Measurements from ENCODE around the gene MED8.

The MED8 gene, protein sequence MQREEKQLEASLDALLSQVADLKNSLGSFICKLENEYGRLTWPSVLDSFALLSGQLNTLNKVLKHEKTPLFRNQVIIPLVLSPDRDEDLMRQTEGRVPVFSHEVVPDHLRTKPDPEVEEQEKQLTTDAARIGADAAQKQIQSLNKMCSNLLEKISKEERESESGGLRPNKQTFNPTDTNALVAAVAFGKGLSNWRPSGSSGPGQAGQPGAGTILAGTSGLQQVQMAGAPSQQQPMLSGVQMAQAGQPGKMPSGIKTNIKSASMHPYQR

DNA sequence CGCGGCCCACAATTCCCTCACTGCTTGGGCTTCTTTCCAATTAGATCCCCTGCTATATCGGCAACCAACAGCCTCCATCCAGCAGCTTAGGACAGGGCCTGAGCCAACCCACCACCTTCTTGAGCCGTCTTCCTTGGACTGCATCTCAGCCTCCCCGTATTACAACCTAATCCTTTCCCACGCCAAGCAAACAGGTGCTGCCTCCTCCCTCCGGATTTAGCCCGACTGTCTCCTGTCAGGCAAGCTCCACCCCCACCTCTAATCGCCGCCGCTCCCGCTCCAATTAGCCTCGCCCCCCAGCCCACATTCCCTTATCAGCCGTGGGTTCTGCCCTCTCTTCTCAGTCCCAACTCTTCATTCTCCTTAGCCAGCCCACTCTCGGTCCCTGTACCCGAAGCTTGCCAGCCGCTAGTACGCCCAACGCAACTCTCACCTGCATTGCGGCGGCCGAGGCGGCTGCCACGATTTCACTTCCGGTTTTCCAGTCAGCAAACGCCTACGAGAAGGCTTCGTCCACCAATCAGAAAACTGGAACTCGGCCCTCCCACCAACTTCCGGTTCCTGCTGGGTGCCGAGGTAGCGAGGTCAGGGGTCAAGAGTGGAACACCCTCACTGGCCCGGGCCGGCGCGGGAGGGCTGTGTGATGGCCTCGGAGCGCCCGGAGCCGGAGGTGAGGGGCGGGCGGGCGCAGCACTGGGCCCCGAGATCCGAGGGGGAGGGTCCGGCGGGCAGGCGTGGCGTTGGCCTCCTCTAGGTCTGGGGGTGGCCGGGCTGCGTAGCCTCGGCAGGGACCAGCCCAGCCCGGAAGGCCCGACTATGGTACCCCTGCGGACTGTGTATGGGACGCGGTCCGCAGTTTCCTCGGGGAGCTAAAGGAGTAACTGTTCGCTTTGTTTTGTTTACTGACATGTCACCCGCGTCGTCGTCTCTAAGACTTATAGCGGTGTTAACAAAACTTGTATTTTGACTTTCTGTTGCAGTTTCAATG lies at the start of gene MED8, which contains the start of gene SZT2:
TSS of gene MED8 (minus strand) at position 475 of the 988 bp plus-strand sequence. CDS start at position 439, 36 bp downstream.
TSS of gene SZT2 (plus strand) at position 574 of the 988 bp plus-strand sequence. CDS start at position 644, 70 bp downstream.
- DNase-seq: peak; percentile 62

DNA sequence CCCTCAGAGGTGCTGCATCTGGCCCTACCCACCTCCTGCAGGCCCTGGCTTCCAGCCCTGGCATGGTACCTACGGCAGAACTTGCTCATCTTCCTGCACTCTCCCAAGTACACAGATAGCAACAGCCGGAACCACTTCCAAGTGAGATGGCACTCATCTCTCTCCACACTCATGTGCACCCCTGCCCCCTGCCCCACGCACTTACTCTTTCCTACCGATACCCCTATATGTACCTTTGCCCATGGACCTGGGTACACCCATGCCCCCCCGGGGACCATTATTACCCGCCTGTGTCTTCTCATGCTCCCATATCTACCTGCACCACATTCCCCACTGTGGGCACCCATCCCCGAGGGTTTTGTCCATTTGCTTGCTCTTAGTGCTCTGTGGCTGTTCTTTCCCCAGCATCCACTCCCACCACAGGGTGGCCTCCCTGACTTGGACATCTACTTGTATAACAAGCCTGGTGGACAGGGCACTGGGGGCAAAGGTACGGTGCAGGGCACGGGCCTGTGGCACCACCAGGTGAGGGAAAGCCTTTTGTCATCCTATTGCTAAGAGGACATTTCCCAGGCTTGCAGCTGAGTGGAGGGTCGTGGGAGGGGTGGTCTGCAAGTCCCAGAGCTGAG lies 49.5 kb upstream of the MED8 start:
- DNase-seq: no peak

DNA sequence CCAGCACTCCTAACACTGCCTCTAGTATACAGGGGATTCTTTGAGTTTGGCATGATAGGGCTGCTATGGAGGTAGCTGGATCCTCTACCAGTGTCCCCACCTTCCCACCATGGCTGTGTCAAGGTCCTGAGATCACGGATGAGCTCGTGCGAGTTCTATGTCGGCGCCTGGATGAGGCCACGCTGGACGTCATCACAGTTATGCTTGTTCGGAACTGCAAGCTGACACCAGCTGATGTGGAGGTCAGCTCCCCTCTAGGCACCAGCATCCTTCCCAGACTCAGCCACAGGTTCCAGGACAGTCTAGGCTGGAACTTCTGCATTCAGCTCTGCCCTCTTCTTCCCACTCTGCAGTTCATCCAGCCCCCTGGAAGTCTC lies 49.0 kb upstream of the MED8 start:
- DNase-seq: no peak

DNA sequence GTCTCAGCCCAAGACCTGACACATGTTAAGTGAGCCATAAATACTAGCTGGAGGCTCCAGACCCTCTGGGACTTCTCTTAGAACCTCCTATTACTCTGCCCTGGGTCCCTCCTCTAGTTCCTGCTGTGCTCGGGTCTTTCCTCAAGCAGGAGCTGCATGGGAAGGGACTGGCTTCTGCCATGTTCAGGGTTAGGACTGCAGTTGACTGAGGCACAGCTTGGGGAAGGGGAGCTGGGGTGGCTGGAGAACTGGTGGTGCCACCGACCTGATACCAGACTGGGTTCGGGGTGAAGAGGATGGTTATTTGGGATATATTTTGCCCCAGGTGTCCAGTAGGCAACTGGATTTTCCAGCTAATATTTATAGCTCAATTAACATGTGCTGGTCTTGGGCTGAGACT lies 48.4 kb upstream of the MED8 start:
- DNase-seq: no peak

DNA sequence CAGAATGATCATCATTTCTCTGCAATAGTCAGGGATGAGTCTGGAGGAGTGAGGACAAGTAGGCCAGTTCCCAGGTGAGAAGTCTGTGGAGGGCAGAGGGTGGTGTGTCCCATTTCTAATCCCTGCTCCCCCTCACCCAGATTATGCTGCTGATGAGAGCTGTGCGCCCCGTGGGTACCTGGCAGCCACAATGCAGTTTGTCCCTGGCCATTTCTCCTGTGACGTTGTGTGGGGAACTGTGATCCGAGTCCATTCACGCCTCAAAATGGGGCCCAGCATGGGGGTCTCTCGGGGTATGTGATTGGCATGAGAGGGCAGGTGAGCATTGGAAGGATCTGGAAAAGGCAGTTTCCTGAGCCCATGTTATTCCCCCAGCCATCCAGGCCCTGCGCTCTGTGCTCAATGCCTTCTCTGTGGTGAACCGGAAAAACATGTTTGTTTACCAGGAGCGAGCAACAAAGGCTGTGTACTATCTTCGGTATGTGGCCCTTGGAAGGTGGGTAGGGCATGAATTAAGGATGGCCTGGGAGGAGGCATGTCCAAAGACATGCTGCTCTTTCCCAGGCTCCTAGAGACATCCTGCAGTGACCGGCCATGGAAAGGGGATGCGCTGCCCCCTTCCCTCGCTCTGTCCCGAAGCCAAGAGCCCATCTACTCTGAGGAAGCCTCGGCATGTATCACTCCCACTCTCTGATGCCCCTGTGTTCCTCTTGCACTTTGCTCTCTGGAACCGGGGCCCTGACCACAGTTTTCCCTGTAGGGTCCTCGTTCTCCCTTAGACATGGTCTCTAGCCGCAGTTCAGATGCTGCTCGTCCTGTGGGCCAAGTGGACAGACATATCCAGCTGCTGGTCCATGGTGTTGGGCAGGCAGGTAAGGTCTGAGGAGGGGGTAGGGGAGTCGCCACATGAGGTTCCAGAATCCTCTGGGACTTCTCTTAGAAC lies 47.7 kb upstream of the MED8 start:
- no peak for DNase-seq

DNA sequence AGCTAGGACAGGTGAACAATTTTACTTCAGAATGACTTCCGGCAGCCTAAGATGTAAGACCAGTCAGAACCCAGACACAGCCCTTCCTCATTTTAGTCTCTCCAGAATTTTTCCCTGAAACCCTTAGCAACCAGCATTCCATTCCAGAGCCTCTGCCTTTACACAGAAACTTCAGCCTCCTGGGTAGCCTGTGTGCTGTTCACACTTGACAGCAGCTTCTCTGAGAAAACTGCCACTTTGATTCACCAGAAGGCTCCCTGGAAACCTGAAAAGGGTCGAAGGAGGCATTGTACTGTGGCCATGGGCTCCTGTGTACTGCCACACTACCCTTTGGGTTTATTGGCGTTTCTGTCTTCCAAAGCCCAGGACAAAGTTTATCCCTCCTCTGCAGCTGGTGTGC lies 46.8 kb upstream of the MED8 start:
- DNase-seq: no peak

DNA sequence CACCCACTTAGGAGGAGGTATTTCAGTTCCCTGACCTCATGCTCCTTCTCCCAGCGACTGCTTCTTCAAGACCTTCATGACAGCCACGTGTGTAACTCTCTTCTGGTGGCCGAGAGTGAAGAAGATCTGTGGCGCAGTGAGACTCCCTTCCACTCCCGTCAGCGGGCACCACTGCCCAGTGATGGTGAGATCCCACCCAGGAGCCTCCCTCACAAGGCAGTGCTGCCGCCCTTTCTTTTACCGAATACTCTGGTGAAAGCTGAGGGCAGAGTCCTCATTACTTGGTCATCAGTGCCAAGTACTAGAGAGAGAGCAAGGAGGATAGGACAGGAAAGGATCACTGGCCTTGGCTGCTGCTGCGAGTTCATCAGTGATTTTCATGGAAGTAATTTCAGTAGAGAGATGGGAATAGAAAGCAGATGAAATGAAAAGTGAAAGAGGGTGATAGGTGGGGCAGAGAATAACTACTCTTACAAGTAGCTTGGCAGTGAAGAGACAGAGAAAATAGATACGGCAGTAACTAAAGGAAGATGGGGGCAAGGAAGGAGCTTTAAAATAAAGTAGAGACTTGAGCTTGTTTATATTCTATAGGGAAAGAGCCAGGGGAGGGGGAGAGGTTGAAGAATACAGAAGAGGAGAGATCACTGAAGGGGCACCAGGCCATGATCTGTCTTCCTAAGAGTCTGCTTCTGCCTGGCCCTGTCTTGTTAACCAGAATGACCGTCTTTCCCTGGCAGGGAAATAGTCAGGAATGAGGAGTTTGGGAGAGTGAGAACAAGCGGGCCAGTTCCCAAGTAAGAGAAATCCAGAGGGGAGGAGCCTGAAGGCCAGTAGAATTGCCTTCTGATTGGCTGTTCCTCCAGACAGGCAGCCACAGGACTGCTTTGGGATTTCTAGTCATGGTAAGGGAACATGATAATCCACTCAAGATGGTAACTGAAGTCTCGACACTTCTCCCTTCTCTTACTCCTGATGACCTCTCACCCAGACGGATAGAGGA lies 45.8 kb upstream of the MED8 start:
- DNase-seq: no peak

DNA sequence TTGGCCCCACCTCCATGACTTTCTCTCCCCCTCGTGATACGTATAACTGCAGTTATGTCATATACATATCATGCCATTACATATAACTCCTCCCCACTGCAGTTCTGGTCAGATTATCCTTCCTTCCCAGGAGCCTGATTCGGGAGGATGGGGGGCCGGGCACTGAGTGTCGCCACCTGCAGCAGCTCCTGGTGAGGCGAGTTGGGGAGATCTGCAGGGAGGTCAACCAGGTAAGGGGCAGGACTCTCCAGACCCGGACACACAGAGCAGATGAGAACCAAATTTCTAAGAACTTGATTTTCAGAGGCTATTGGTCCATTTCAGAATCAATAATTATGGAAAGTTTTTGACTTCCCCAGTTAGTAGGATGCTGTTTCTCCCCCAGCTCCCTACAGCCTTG lies 44.7 kb upstream of the MED8 start:
- DNase-seq: no peak

DNA sequence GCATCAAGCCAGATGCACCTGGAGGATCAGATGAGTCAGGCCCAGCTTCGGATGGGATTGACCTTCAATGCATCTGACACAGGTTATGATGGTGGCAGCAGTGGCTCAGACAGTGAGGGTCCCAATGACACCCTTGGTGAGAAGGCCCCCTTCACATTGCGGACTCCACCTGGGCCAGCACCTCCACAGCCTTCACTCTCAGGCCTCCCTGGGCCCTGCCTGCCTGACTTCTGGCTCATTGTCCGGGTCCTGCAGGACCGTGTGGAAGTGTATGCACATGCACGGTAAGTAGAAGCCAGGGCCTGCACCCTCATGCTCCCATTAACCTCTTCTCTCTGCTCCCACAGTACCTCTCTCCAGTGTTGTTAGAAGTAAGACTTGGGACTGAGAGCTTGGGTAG lies 43.3 kb upstream of the MED8 start:
- no peak for DNase-seq

DNA sequence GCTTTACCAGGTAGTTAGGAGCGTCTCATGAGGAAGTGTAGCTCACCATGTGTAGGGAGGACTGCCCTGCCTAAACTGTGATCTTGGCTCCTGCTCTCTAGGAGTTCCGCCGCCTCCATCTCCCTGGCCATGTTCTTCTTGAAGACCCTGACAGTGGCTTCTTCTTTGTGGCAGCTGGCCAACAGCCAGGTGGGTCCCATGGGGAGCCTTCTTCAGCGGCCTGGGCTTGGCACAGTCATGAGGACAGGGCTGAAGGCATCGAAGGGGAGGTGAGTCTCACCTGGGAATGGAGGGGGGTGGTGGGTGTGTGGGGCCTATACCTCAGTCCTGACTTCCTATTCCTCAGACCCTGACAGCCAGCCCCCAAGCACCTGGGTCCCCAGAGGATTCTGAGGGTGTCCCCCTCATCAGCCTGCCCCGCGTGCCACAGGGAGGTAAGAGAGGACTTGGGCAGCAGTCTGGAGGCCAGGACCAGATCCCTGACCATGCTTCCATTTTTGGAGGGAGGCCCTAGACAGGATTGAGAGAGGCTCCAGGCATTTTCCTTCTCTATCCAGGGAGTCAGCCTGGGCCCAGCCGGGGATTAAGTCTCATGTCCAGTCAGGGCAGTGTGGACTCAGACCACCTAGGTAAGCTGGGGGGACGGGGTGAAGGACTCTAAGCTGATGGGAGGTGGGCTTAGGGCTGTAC lies 42.7 kb upstream of the MED8 start:
- no peak for DNase-seq

DNA sequence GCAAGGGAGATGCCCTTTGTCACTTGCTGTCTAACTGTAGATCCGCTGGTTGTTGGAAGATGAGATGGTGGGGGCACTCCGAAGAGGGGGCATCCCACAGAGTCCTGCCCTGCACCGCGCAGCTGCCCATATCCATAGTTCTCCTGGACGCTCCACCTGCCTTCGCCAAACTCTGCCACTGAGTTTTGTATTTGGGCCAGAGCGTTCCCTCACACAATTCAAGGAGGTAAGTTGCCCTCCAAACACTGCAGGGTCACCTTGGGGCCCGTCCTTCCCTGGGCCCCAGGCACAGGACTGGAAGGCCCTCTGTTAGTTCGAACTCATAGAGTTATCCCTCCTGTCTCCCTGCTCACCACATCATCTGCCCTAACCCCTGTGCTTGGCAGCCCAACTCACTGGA lies 42.1 kb upstream of the MED8 start:
- DNase-seq: no peak

DNA sequence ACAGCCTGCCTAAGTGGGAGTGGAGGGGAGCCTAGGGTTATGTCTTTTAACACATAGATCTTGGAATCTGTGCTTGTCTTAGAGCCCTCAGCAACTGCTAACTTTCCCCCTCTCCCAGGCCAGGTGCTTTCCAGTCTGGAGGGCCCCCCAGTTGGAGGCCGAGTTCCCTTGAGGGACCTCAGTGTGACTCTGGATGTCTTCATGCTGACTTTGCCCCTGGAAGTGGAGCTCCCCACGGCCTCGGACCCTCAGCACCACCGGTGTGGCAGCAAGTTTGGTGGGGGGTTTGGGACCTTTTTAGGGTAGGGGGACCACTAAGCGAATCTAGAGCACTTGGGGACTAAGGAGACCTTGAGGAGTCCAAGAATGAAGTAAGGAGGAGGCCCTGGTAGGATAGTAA lies 41.2 kb upstream of the MED8 start:
- no peak for DNase-seq

DNA sequence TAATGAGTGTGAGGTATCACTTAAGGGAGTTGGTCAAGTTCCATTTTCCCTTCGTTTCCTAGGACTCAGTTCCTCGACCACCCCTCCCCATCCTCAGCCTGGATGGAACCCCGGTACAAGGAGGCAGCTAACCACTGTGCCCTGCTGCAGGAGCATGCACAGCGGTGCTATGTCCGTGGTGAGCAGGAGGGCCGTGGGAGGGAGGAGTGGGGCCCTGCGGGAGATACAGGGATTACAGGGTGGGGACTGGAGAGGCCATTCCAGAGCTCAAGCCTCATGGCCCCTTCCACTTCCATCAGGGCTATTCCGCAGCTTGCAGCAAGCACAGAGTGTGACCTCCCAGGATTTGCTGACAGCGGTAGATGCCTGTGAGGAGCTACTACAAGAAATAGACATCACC lies 38.3 kb upstream of the MED8 start:
- no peak for DNase-seq

DNA sequence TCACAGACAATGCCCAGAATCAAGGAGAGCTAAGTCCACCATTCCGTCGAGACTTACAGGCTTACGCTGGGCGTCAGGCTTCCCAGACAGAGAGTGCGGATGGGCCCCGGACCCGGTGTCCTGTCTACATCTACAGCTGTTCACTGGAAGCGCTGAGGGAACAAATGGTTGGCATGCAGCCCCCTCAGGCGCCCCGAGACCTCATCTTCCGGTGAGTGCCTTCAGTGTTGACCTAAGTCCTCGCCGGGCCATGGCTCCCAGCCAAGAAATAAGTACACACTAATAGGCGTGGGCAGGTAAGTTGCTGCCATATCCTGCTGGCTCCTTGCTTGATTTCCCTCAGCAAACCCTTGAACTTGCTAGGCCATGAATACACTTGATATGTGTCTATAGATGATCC lies 37.9 kb upstream of the MED8 start:
- no peak for DNase-seq

DNA sequence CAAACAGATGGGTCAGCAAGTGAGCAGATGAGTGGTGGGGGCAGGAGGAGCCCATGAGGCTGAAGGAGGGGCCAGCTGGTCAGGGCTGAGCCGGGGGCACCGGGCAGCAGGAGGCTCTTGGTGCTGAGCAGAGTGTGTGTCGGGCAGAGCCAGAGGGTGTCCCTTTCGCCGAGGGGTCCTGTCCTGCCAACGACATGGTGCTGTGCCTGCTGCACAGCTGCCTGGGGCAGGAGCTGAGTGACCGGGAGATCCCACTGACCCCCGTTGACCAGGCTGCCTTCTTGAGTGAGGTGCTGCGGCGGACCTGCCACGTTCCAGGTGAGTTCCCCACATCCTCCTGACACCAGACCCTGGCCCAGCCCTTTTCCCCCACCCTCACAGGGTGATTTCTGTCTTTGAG lies 36.6 kb upstream of the MED8 start:
- no peak for DNase-seq

DNA sequence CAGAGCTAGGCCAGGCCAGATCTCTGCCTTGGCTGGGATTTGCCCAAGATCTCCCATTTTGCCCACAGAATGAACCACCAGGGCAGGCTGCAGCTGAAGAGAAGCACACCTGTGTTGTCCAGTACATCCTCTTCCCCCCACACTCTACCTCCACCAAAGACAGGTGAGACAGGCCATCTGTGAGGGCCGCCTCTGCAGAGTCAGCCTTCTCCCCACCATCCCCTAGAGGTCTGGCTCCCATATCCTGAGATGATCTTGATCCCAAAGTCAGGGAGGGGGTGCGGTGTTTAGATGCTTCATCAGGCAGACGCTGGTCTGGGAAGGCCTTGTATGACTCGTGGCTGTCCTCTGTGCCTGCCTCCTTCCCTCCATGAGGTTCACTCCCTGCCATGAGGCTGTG lies 35.4 kb upstream of the MED8 start:
- no peak for DNase-seq

DNA sequence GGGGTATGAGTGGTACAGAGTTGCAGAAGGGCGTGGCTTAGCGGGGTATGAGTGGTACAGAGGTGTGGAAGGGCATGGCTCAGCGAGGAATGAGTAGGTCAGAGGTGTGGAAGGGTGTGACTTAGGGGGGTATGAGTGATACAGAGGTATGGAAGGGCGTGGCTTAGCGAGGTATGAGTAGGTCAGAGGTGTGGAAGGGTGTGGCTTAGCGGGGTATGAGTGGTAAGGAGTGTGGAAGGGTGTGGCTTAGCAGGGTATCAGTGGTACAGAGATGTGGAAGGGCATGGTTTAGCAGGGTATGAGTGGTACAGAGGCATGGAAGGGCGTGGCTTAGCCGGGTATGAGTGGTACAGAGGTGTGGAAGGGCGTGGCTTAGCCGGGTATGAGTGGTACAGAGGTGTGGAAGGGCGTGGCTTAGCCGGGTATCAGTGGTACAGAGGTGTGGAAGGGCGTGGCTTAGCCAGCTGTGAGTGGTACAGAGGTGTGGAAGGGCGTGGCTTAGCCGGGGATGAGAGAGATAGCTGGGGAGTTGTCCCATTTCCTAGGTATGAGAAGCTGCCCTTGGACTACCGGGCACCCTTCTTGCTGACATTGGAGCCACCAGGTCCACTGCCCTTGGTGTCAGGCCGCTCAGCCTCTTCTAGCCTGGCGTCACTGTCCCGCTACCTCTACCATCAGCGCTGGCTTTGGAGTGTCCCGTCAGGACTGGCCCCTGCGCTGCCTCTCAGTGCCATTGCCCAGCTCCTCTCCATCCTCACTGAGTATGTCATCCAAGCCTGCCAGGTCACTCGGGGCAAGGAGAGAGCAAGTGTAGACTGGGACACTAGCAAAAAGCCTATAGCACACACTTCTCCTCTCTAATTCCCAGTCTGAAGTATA lies 34.3 kb upstream of the MED8 start:
- DNase-seq: no peak

DNA sequence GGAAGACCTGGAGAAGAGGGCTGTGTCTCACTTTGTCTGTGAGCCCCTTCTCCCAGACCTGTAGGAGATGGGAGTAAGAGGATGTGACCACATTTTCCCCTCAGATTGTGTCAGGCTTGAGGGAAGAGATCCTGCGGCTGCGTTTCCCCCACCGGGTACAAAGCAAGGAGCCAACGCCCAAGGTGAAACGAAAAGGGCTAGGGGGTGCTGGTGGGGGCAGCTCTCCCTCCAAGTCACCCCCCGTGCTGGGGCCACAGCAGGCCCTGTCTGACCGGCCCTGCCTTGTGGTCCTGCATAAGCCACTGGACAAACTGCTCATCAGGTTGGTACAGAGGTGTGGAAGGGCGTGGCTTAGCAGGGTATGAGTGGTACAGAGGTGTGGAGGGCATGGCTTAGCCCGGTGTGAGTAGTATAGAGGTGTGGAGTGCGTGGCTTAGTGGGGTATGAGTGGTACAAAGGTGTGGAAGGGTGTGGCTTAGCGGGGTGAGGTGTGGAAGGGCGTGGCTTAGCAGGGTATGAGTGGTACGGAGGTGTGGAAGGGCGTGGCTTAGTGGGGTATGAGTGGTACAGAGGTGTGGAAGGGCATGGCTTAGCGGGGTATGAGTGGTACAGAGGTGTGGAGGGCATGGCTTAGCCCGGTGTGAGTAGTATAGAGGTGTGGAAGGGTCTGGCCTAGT lies 33.5 kb upstream of the MED8 start:
- DNase-seq: no peak

Measured in NCI-H187 treated with DMSO at 0.1 percent for 48 hours (cell line).